OCI-LY3 (cell line): Measurements from ENCODE around the gene LRRC1.

Experiments used
- H2AFZ ChIP-seq: fragments of 200-600, 300-600 bp; shearing (Covaris generic); 2 replicates; pipeline ENCODE4 v1.6.0; 2014; ENCODE audit warnings: antibody characterized with exemption, low read depth, low read length
- H3K27ac ChIP-seq: fragments of 200-600, 300-600 bp; sonication (generic); 2 replicates; pipeline ENCODE4 v1.5.1; 2014; ENCODE audit warnings: mild to moderate bottlenecking, low read length, moderate library complexity, mixed read lengths
- H3K27me3 ChIP-seq: fragments of 200-600, 300-600 bp; sonication (generic); 2 replicates; pipeline ENCODE4 v1.6.1; 2014; ENCODE audit warnings: low read depth, low read length, mixed read lengths
- H3K36me3 ChIP-seq: fragments of 200-600, 300-600 bp; sonication (generic); replicated peaks from 2 replicates; pipeline ENCODE3; 2014; ENCODE audit warnings: low read depth, low read length, mixed read lengths
- H3K4me1 ChIP-seq: fragments of 300-600, 200-600 bp; sonication (generic); 2 replicates; pipeline ENCODE4 v1.6.1; 2014; ENCODE audit warnings: low read length, mixed read lengths
- H3K4me2 ChIP-seq: fragments of 200-600, 300-600 bp; sonication (generic); 2 replicates; pipeline ENCODE4 v1.6.1; 2014; ENCODE audit warnings: low read length, mixed read lengths
- H3K4me3 ChIP-seq: fragments of 300-600, 200-600 bp; sonication (generic); 2 replicates; pipeline ENCODE4 v1.5.1; 2014; ENCODE audit warnings: antibody characterized with exemption, mild to moderate bottlenecking, low read length, moderate library complexity
- H3K79me2 ChIP-seq: fragments of 300-600, 200-600 bp; shearing (Covaris generic); 2 replicates; pipeline ENCODE4 v1.6.1; 2014; ENCODE audit warnings: mild to moderate bottlenecking, low read length, mixed read lengths
- H3K9ac ChIP-seq: fragments of 300-600, 200-600 bp; shearing (Covaris generic); 2 replicates; pipeline ENCODE4 v1.6.0; 2014; ENCODE audit warnings: mild to moderate bottlenecking, low read length, moderate library complexity
- H3K9me3 ChIP-seq: fragments of 200-600, 300-600 bp; shearing (Covaris generic); 2 replicates; pipeline ENCODE4 v1.6.1; 2014; ENCODE audit warnings: low read length, mixed read lengths; ENCODE audit not compliant: insufficient read depth
- H4K20me1 ChIP-seq: fragments of 200-600, 300-600 bp; sonication (generic); 2 replicates; pipeline ENCODE4 v1.6.1; 2016; ENCODE audit warnings: low read length, mixed read lengths; ENCODE audit not compliant: insufficient read depth
- CTCF ChIP-seq: fragments of 200-600, 300-600 bp; sonication (generic); IDR thresholded peaks from 2 replicates; pipeline ENCODE4 v1.5.1; 2014; ENCODE audit warnings: antibody characterized with exemption, low read length, low read depth
- EZH2phosphoT487 ChIP-seq: fragments of 200-600 bp; shearing (Covaris generic); IDR thresholded peaks from 2 replicates; pipeline ENCODE4 v1.6.1; 2018; ENCODE audit warnings: antibody characterized with exemption, mixed run types, low read depth

The LRRC1 gene

DNA sequence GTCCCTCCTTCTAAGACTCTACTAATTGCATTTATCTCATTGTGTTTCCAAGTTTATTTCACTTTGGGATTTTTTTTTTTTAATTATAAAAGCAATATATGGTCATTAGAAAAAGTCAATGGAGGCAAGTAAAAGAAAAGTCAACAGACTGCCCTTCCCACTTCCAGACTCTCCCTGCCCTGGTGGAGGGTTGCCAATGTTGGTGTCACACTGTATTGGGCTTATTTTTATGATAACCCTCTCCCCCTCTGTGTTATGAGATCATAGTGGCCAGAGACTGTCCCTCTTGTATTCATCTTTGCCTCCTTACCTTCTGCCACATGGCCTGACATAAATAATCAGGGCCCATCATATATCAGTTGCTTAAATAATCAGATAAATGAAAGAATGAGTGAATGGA, 63.4 kb downstream of the LRRC1 start:
- H4K20me1 ChIP-seq: no peaks in the 10 kb centered on the region
- H3K9me3 ChIP-seq: no peaks in the 10 kb centered on the region
- H3K27me3 ChIP-seq: no peaks in the 10 kb centered on the region
- no peaks in the 10 kb centered on the region for H3K79me2 ChIP-seq
- TF ChIP-seq EZH2phosphoT487: no peak
- TF ChIP-seq CTCF: no peak
- H3K4me2 ChIP-seq: no peak overlapping the region
- H3K36me3 ChIP-seq: no peaks in the 10 kb centered on the region
- no peak overlapping the region for H3K4me3 ChIP-seq
- no peak overlapping the region for H3K27ac ChIP-seq
- H2AFZ ChIP-seq: no peak overlapping the region
- H3K4me1 ChIP-seq: peaks cover 16% of the 10 kb centered on the region
- H3K9ac ChIP-seq: no peak overlapping the region

DNA sequence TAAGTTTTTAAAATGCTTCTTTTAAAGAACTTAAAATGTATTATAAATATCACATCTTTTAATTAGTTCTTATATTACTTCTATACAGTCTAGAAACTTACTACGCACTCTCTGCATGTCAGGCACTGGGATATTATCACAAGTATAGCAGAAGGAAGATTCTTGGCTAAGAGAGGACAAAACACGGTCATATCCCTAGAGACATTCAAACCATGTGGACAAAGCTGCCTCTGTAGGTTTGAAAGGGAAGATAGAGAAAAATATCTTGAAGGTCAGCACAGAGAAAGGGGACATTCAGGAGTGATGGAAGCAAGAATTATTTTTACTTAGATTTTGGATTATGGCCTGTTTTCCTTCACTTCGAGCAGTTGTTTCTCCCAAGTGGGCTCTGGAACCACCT, 64.1 kb downstream of the LRRC1 start:
- Histone ChIP-seq H3K27ac (no peak overlapping the region), H3K36me3 (no peaks in the 10 kb centered on the region), H3K4me3 (no peak overlapping the region), H2AFZ (no peak overlapping the region), H4K20me1 (no peaks in the 10 kb centered on the region), H3K27me3 (no peaks in the 10 kb centered on the region), H3K9ac (no peak overlapping the region), H3K9me3 (no peaks in the 10 kb centered on the region), H3K4me2 (no peak overlapping the region), H3K4me1 (peaks cover 16% of the 10 kb centered on the region), H3K79me2 (no peaks in the 10 kb centered on the region)
- TF ChIP-seq CTCF: no peak
- TF ChIP-seq EZH2phosphoT487: no peak

DNA sequence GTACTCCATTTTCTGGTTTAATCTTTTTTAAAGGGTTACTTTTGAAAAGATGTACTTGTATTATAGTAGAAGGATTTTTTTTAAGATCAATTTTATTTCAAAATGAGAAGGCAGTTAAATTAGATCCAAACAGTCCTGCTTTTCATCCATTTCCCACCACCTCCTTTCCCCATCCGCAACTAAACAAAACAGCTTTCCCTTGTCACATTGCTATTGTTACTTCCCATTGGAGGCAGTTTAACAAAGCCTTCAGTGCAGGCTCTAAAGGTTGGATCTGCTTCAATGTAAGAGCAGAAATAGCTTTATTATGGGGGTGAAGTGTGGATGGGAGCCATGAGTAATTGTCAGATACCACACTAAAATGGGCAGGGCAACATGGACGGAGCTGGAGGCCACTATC, 65.7 kb downstream of the LRRC1 start:
- no peaks in the 10 kb centered on the region for H3K36me3 ChIP-seq
- H3K9me3 ChIP-seq: no peaks in the 10 kb centered on the region
- no peak overlapping the region for H3K27ac ChIP-seq
- no peaks in the 10 kb centered on the region for H3K27me3 ChIP-seq
- no peak overlapping the region for H3K9ac ChIP-seq
- TF ChIP-seq EZH2phosphoT487: no peak
- TF ChIP-seq CTCF: no peak
- H2AFZ ChIP-seq: no peak overlapping the region
- no peaks in the 10 kb centered on the region for H3K79me2 ChIP-seq
- H3K4me1 ChIP-seq: peaks cover 2% of the 10 kb centered on the region
- H3K4me3 ChIP-seq: no peak overlapping the region
- H3K4me2 ChIP-seq: no peak overlapping the region
- no peaks in the 10 kb centered on the region for H4K20me1 ChIP-seq

DNA sequence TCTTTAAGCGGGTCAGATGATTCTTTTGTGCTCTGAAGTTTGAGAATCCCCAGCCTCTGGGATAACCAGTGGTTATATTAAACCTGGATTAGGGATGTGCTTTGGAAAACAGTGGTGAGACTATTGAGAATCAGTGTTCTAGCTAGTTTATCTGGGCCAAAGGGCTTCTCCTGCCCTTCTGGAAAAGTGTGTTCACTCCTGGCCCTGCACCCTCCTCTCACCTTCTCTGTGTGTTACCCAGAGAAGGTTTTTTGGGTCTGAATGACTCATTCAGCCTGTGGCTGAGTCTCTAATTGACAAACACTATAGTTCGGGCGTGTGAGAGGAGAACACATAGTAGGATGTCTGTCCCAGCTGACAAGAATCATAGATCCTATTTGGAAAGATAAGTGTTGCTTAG, 66.7 kb downstream of the LRRC1 start:
- H3K9ac ChIP-seq: no peak overlapping the region
- H3K4me1 ChIP-seq: no peaks in the 10 kb centered on the region
- no peaks in the 10 kb centered on the region for H3K79me2 ChIP-seq
- no peak overlapping the region for H3K4me2 ChIP-seq
- no peak overlapping the region for H3K27ac ChIP-seq
- TF ChIP-seq CTCF (no peak), EZH2phosphoT487 (no peak)
- no peaks in the 10 kb centered on the region for H3K27me3 ChIP-seq
- no peaks in the 10 kb centered on the region for H3K36me3 ChIP-seq
- no peaks in the 10 kb centered on the region for H4K20me1 ChIP-seq
- H2AFZ ChIP-seq: no peak overlapping the region
- no peaks in the 10 kb centered on the region for H3K9me3 ChIP-seq
- H3K4me3 ChIP-seq: no peak overlapping the region
